ENCODE measurements around the gene TAP1. TPM values are rescaled to one million over a fixed set of nuclear protein-coding genes. Genes with fewer than 3 reads are reported as not detected.

The TAP1 gene
- total RNA-seq, 1 experiment from 2014 or later = 12.1 TPM

- Histone ChIP-seq H3K23me2 (ENCODE audit: insufficient read length, low read depth, low read length, poor library complexity, severe bottlenecking) (no peaks in the 10 kb centered on the region), H2BK15ac (ENCODE audit: low read depth, low read length) (no peak overlapping the region), H3T11ph (ENCODE audit: low read length) (no peak overlapping the region), H4K91ac (ENCODE audit: insufficient read length, low read depth, low read length) (no peak overlapping the region), H3K4ac (ENCODE audit: low read depth, low read length) (no peak overlapping the region), H3K56ac (ENCODE audit: insufficient read length, low read depth, low read length) (no peak overlapping the region), H4K20me1 (ENCODE audit: control insufficient read depth, insufficient read depth, insufficient read length) (no peaks in the 10 kb centered on the region), H4K5ac (ENCODE audit: insufficient read length, low read depth, low read length) (no peak overlapping the region), H3K27me3 (ENCODE audit: insufficient read depth, low read length) (no peaks in the 10 kb centered on the region), H4K8ac (replicated peaks; ENCODE audit: insufficient read length, low read depth, low read length) (no peak overlapping the region), H2AK5ac (ENCODE audit: insufficient read length, low read length) (no peak overlapping the region), H3K9me3 (ENCODE audit: control insufficient read depth, low read depth, low read length) (no peaks in the 10 kb centered on the region), H3K4me1 (ENCODE audit: insufficient read depth, low read length) (no peaks in the 10 kb centered on the region), H2BK20ac (ENCODE audit: low read depth, low read length, poor library complexity, severe bottlenecking) (no peak overlapping the region), H3K18ac (ENCODE audit: insufficient read length, low read depth, low read length) (no peak overlapping the region), H3K14ac (ENCODE audit: insufficient read depth, low read length) (no peak overlapping the region; the same call in 1 of the 2 replicates), H2BK5ac (ENCODE audit: insufficient read length, low read length) (no peak overlapping the region), H3K4me2 (ENCODE audit: insufficient read depth, insufficient read length, low read length) (no peak overlapping the region), H3K79me1 (ENCODE audit: insufficient read depth, low read depth, low read length, poor library complexity, severe bottlenecking) (no peaks in the 10 kb centered on the region), H2AFZ (ENCODE audit: low read length) (no peak overlapping the region), H2BK120ac (ENCODE audit: low read depth, low read length, poor library complexity, severe bottlenecking) (no peak overlapping the region), H3K23ac (ENCODE audit: insufficient read length, low read depth, low read length) (no peak overlapping the region), H3K79me2 (ENCODE audit: insufficient read depth, low read length) (no peaks in the 10 kb centered on the region), H2BK12ac (ENCODE audit: insufficient read length, low read depth, low read length) (no peak overlapping the region), H3K9ac (ENCODE audit: extremely low read depth, insufficient read length, low read length) (no peak overlapping the region), H3K27ac (ENCODE audit: insufficient read length, low read depth, low read length) (no peak overlapping the region)
- no peak for DNase-seq
- Mint-ChIP-seq H3K36me3 (ENCODE audit: insufficient read depth in 1 of 3, low read depth in 3 of 3) (no peaks in the 10 kb centered on the region), H3K9me3 (no peaks in the 10 kb centered on the region; a peak in 1 of 5 replicates), H3K27ac (no peak overlapping the region; a peak in 1 of 7 replicates), H3K4me3 (no peak overlapping the region), H3K27me3 (ENCODE audit: low read depth) (peaks cover 11% of the 10 kb centered on the region; the same call in 1 of the 2 replicates), H3K4me1 (peaks cover 0 to 2% of the 10 kb centered on the region in 2 experiments; a peak in 1 of 4 replicates)
- no peak for TF ChIP-seq CTCF (conservative IDR thresholded peaks at IDR 0.05)
- WGBS (ENCODE audit: extremely low coverage, insufficient read length, low lambda C conversion rate) = no CpG with 5 or more reads among the region's 5 CpGs
These were observed 30.3 kb upstream of the TAP1 start for GRCh38 chr6:32883789-32884188.
